Neural progenitor cell (in vitro differentiated cells): ENCODE data around the gene KLHL29. TPM values are rescaled to one million over a fixed set of nuclear protein-coding genes. Genes with fewer than 3 reads are reported as not detected.
A peak's percentile ranks its signal among the peaks of the same experiment; 100 is the strongest.

Source experiments
- DNase-seq: peaks from one replicate; pipeline ENCODE4 v3.0.0-alpha.2; 2016; ENCODE audit warnings: low spot score
- H2AFZ ChIP-seq: fragments of 200-600 bp; sonication (generic); replicated peaks from 2 replicates; pipeline ENCODE4 v1.6.1; 2016; ENCODE audit warnings: antibody characterized with exemption
- H3F3A ChIP-seq: fragments of 200-600 bp; sonication (generic); 2 replicates; pipeline ENCODE4 v1.6.1; 2016; ENCODE audit warnings: antibody characterized with exemption, low read depth
- H3K27ac ChIP-seq: fragments of 200-600 bp; sonication (generic); 2 replicates; pipeline ENCODE4 v1.5.1; 2016; ENCODE audit warnings: mild to moderate bottlenecking
- H3K27me3 ChIP-seq: fragments of 200-600 bp; sonication (generic); 2 replicates; pipeline ENCODE4 v1.6.1; 2016; ENCODE audit warnings: mild to moderate bottlenecking, moderate library complexity
- H3K36me3 ChIP-seq: fragments of 200-600 bp; sonication (generic); 2 replicates; pipeline ENCODE4 v1.5.1; 2016
- H3K4me1 ChIP-seq: fragments of 200-600 bp; sonication (generic); 2 replicates; pipeline ENCODE4 v1.6.1; 2016; ENCODE audit warnings: mixed run types
- H3K4me2 ChIP-seq: fragments of 200-600 bp; sonication (generic); 2 replicates; pipeline ENCODE4 v1.6.1; 2016
- H3K4me3 ChIP-seq: fragments of 200-600 bp; sonication (generic); 2 replicates; pipeline ENCODE4 v1.5.1; 2016
- H3K79me2 ChIP-seq: fragments of 200-600 bp; sonication (generic); 2 replicates; pipeline ENCODE4 v1.6.1; 2016; ENCODE audit warnings: low read depth
- H3K9ac ChIP-seq: fragments of 200-600 bp; sonication (generic); 2 replicates; pipeline ENCODE4 v1.6.1; 2016
- H3K9me3 ChIP-seq: fragments of 200-600 bp; sonication (generic); 2 replicates; pipeline ENCODE4 v1.5.1; 2016; ENCODE audit warnings: low read depth
- H4K20me1 ChIP-seq: fragments of 200-600 bp; sonication (generic); 2 replicates; pipeline ENCODE4 v1.6.1; 2016; ENCODE audit warnings: low read depth
- H3K27ac Mint-ChIP-seq: 3 replicates; pipeline ENCODE4 v1.8.0; 2021; ENCODE audit warnings: mixed read lengths
- H3K27me3 Mint-ChIP-seq: 2 replicates; pipeline ENCODE4 v1.8.0; 2022; ENCODE audit warnings: low read depth, mild to moderate bottlenecking, inconsistent platforms, moderate library complexity, mixed read lengths; ENCODE audit not compliant: insufficient read depth
- H3K36me3 Mint-ChIP-seq: 3 replicates; pipeline ENCODE4 v1.8.0; 2021; ENCODE audit warnings: mixed read lengths
- H3K4me1 Mint-ChIP-seq: 3 replicates; pipeline ENCODE4 v1.8.0; 2021; ENCODE audit warnings: mixed read lengths
- H3K4me3 Mint-ChIP-seq: 3 replicates; pipeline ENCODE4 v1.8.0; 2021; ENCODE audit warnings: mild to moderate bottlenecking, moderate library complexity, mixed read lengths
- H3K9me3 Mint-ChIP-seq: 3 replicates; pipeline ENCODE4 v1.8.0; 2020; ENCODE audit warnings: mixed read lengths
- EZH2 ChIP-seq: fragments of 200-600 bp; sonication (generic); IDR thresholded peaks from 2 replicates; pipeline ENCODE4 v1.6.1; 2017; ENCODE audit warnings: antibody characterized with exemption, mild to moderate bottlenecking, moderate library complexity
- EZH2phosphoT487 ChIP-seq: fragments of 200-600 bp; sonication (generic); IDR thresholded peaks from 2 replicates; pipeline ENCODE4 v1.6.1; 2017; ENCODE audit warnings: antibody characterized with exemption
- total RNA-seq: library from RNA; depleted of rRNA; stranded (reverse); fragments of >200 nt; gene quantifications from 2 replicates; pipeline ENCODE4 v1.2.3, GENCODE V29; 2015; ENCODE audit warnings: low replicate concordance
- TF ChIP-seq, protein P1 (sequence below): fragments of 200-600 bp; sonication (generic); IDR thresholded peaks from 2 replicates; pipeline ENCODE4 v1.5.1; 2017; ENCODE audit warnings: antibody characterized with exemption, mild to moderate bottlenecking

The KLHL29 gene
- total RNA-seq, 1 donor from 2014 or later, result 1.6 TPM

DNA sequence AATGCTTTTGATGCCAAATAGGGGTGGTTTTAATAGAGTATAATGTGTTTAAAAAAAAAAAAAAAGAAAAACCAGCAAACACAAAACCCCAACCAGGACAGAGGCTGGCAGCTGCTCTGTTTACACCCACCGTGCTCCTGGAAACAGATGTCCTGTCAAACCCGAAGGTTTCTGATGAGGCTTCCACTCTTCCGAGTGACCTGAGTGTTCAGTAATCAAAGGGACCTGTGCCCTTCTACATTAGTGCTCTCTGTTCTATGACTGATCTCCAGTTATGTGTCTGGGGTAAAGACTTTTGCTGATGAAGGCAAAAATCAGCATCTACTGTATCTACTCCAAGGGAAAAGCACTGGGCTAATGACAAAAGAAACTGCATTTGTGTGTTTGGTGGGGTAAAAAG lies 3.5 kb upstream of the KLHL29 start:
- no peak overlapping the region for H2AFZ ChIP-seq
- H3K4me2 ChIP-seq, result no peak overlapping the region
- H3K79me2 ChIP-seq, result no peaks in the 10 kb centered on the region
- DNase-seq, result no peak
- no peaks in the 10 kb centered on the region for H3K9me3 ChIP-seq
- TF ChIP-seq EZH2phosphoT487 (no peak), EZH2 (no peak)
- TF ChIP-seq, protein P1, sequence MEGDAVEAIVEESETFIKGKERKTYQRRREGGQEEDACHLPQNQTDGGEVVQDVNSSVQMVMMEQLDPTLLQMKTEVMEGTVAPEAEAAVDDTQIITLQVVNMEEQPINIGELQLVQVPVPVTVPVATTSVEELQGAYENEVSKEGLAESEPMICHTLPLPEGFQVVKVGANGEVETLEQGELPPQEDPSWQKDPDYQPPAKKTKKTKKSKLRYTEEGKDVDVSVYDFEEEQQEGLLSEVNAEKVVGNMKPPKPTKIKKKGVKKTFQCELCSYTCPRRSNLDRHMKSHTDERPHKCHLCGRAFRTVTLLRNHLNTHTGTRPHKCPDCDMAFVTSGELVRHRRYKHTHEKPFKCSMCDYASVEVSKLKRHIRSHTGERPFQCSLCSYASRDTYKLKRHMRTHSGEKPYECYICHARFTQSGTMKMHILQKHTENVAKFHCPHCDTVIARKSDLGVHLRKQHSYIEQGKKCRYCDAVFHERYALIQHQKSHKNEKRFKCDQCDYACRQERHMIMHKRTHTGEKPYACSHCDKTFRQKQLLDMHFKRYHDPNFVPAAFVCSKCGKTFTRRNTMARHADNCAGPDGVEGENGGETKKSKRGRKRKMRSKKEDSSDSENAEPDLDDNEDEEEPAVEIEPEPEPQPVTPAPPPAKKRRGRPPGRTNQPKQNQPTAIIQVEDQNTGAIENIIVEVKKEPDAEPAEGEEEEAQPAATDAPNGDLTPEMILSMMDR, result no peak
- Mint-ChIP-seq H3K27ac (no peak overlapping the region), H3K4me1 (peaks cover 22% of the 10 kb centered on the region), H3K27me3 (peaks cover 11% of the 10 kb centered on the region), H3K4me3 (no peak overlapping the region), H3K36me3 (no peaks in the 10 kb centered on the region), H3K9me3 (no peaks in the 10 kb centered on the region)
- H3K27me3 ChIP-seq, result peaks cover 51% of the 10 kb centered on the region
- H3K9ac ChIP-seq, result no peak overlapping the region
- peaks cover 8% of the 10 kb centered on the region for H3F3A ChIP-seq
- H3K27ac ChIP-seq, result no peak overlapping the region
- no peak overlapping the region for H3K4me3 ChIP-seq
- H3K4me1 ChIP-seq, result peaks cover 3% of the 10 kb centered on the region
- H3K36me3 ChIP-seq, result no peaks in the 10 kb centered on the region
- H4K20me1 ChIP-seq, result peaks cover 7% of the 10 kb centered on the region

DNA sequence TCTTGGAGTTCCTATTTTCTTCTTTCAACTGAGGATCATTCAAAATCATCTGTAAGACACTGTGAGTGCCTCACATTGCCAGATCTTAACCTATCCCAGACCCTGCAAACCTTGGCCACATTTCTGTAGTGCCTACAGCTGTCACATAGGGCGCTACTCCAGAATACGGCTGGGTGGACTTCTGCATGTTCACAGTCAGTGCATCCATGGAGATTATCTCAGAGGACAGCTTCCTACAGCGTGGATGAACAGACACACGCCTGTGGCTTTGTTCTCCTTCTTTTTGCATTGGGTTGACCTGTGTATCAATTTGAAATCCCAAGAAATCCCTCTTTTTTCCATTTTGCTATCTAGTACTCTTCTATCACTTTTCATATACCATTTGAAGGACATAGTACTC lies 1.9 kb upstream of the KLHL29 start:
- DNase-seq, result no peak
- Mint-ChIP-seq H3K27me3 (peaks cover 11% of the 10 kb centered on the region), H3K36me3 (no peaks in the 10 kb centered on the region), H3K4me1 (peaks cover 31% of the 10 kb centered on the region), H3K27ac (no peak overlapping the region), H3K9me3 (no peaks in the 10 kb centered on the region), H3K4me3 (peak overlapping the region; percentile 38)
- Histone ChIP-seq H3K4me1 (peaks cover 3% of the 10 kb centered on the region), H3K9me3 (no peaks in the 10 kb centered on the region), H3K79me2 (no peaks in the 10 kb centered on the region), H4K20me1 (peaks cover 19% of the 10 kb centered on the region), H3K9ac (no peak overlapping the region), H3F3A (peaks cover 8% of the 10 kb centered on the region), H3K27ac (no peak overlapping the region), H3K27me3 (peaks cover 67% of the 10 kb centered on the region), H2AFZ (no peak overlapping the region), H3K36me3 (no peaks in the 10 kb centered on the region), H3K4me2 (no peak overlapping the region), H3K4me3 (no peak overlapping the region)
- TF ChIP-seq EZH2 (no peak), EZH2phosphoT487 (no peak)

DNA sequence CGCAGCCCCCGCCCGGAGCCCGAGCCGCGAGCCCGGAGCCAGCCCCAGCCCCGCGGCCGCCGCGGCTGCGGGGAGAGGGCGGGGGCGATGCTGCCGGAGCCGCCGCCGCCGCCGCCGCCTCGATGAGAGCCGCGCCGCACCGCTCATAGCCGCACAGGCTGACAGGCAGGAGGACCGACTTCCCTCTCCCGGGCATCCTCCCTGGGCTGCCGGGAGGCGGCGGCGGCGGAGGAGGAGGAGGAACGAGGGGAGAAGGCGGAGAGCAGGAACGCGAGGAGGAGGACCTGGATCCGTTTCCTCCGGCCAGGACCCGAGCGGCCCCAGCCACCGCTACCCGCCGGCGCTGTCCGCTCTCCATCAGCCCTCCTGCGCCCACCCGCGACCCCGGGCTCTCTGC lies 370 bp downstream of the KLHL29 start:
- Mint-ChIP-seq H3K9me3 (no peaks in the 10 kb centered on the region), H3K4me3 (peak overlapping the region; percentile 75), H3K27me3 (peaks cover 7% of the 10 kb centered on the region), H3K27ac (no peak overlapping the region), H3K4me1 (peaks cover 33% of the 10 kb centered on the region), H3K36me3 (no peaks in the 10 kb centered on the region)
- Histone ChIP-seq H3K27ac (no peak overlapping the region), H3K27me3 (peaks cover 88% of the 10 kb centered on the region), H2AFZ (peak overlapping the region; percentile 87), H3K9ac (no peak overlapping the region), H3K4me1 (peaks cover 3% of the 10 kb centered on the region), H3K36me3 (no peaks in the 10 kb centered on the region), H4K20me1 (peaks cover 20% of the 10 kb centered on the region), H3K4me2 (peak overlapping the region; percentile 98), H3K79me2 (no peaks in the 10 kb centered on the region), H3K4me3 (peak overlapping the region; percentile 65), H3K9me3 (no peaks in the 10 kb centered on the region), H3F3A (peaks cover 8% of the 10 kb centered on the region)
- TF ChIP-seq EZH2 (no peak), EZH2phosphoT487 (no peak)
- TF ChIP-seq, protein P1, result no peak
- DNase-seq, result peak; percentile 76

DNA sequence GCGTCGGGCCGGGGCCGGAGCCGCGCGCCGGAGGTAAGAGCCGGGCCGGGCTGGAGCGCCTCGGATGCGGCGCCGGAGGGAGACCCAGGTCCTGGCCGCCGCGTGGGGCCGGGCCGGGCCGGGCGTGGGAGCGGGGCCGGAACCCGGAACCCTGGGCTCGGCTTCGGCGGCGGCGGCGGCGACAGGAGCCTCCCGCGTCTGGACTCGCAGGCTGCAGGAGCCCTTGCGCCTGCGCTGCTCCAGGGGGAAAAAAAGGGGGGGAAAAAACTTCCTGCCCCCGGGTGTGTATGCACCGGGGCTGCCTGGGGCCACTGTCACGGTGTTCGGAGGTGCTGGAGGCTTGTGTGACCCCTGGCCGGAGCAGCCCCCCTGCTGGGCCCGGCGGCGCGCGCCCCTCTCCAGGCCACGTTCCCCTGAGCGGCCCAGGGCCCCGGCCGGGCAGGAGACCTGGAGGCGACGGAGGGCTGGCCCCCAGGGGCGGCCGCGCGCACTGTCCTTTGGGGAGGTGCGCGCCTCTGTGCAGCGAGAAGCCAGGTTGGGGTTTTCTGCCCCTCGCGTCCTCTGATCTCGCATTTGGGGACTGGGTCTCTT lies 864 bp downstream of the KLHL29 start:
- peaks cover 20% of the 10 kb centered on the region for H4K20me1 ChIP-seq
- peak overlapping the region; percentile 87 for H2AFZ ChIP-seq
- H3K36me3 ChIP-seq, result no peaks in the 10 kb centered on the region
- no peak overlapping the region for H3K27ac ChIP-seq
- H3K27me3 ChIP-seq, result peaks cover 88% of the 10 kb centered on the region
- Mint-ChIP-seq H3K4me3 (peak overlapping the region; percentile 98), H3K4me1 (peaks cover 31% of the 10 kb centered on the region), H3K9me3 (no peaks in the 10 kb centered on the region), H3K36me3 (no peaks in the 10 kb centered on the region), H3K27me3 (peaks cover 7% of the 10 kb centered on the region), H3K27ac (no peak overlapping the region)
- H3K4me2 ChIP-seq, result peak overlapping the region; percentile 98
- no peaks in the 10 kb centered on the region for H3K79me2 ChIP-seq
- H3F3A ChIP-seq, result peaks cover 8% of the 10 kb centered on the region
- H3K9me3 ChIP-seq, result no peaks in the 10 kb centered on the region
- H3K4me3 ChIP-seq, result peak overlapping the region; percentile 65
- H3K4me1 ChIP-seq, result peaks cover 3% of the 10 kb centered on the region
- H3K9ac ChIP-seq, result no peak overlapping the region
- peak; percentile 60 for DNase-seq
- TF ChIP-seq EZH2, result no peak
- TF ChIP-seq, protein P1, result no peak
- peak; percentile 44 for TF ChIP-seq EZH2phosphoT487
